T-helper 17 cell (primary cell): Measurements from ENCODE around the gene FIBIN. TPM values are rescaled to one million over a fixed set of nuclear protein-coding genes. Genes with fewer than 3 reads are reported as not detected.
"Not testable (repeated sequence)": the region's sequence is repeated elsewhere in the genome, so short reads cannot be mapped to it uniquely, and the experiment has no call there.

Experiments used
- ATAC-seq: fragments of 150-1000 bp; cut with Tn5 transposase; 2 replicates; pipeline ENCODE4 v1.10.0; 2021; ENCODE audit warnings: mild to moderate bottlenecking, moderate library complexity
- DNase-seq, 3 donors: peaks; one replicate each; pipeline versions ENCODE4 v3.0.0 to v3.0.0-alpha.2; 2020 to 2021
- H3K9me3 ChIP-seq: one replicate; pipeline ENCODE4 v1.7.0; 2013; ENCODE audit warnings: low read length, mild to moderate bottlenecking; ENCODE audit not compliant: control insufficient read depth, poor library complexity, severe bottlenecking
- H3K27ac Mint-ChIP-seq: one replicate; pipeline ENCODE4 v1.8.0; 2022; ENCODE audit warnings: mild to moderate bottlenecking, moderate library complexity, mixed read lengths
- H3K27me3 Mint-ChIP-seq: one replicate; pipeline ENCODE4 v1.8.0; 2022; ENCODE audit warnings: mixed read lengths
- H3K36me3 Mint-ChIP-seq: one replicate; pipeline ENCODE4 v1.8.0; 2022; ENCODE audit warnings: low read depth, mixed read lengths
- H3K4me1 Mint-ChIP-seq: one replicate; pipeline ENCODE4 v1.8.0; 2022; ENCODE audit warnings: mild to moderate bottlenecking, mixed read lengths
- H3K4me3 Mint-ChIP-seq: one replicate; pipeline ENCODE4 v1.8.0; 2022; ENCODE audit warnings: mild to moderate bottlenecking, moderate library complexity, mixed read lengths
- total RNA-seq, 4 donors: library from RNA in 2 of 4; stranded (reverse) in 2 of 4; gene quantifications; one replicate each; pipeline ENCODE4 v1.2.3 and lab custom pipeline; 2022 to 2026

FIBIN gene
- total RNA-seq, 2 donors from 2014 or later = not detected

GRCh38 chr11:26960281-26960680 lies 33.6 kb upstream of the FIBIN start:
- Mint-ChIP-seq H3K4me1 (no peaks in the 10 kb centered on the region), H3K4me3 (no peak overlapping the region), H3K36me3 (no peaks in the 10 kb centered on the region), H3K27ac (no peak overlapping the region), H3K27me3 (no peaks in the 10 kb centered on the region)
- H3K9me3 ChIP-seq = no peaks in the 10 kb centered on the region
- DNase-seq = no peak
- ATAC-seq = no peak

- DNase-seq (no peak), ATAC-seq (no peak)
- H3K4me1 Mint-ChIP-seq = no peaks in the 10 kb centered on the region
- no peaks in the 10 kb centered on the region for H3K27me3 Mint-ChIP-seq
- H3K27ac Mint-ChIP-seq = no peak overlapping the region
- no peaks in the 10 kb centered on the region for H3K36me3 Mint-ChIP-seq
- H3K9me3 ChIP-seq = no peaks in the 10 kb centered on the region
- H3K4me3 Mint-ChIP-seq = no peak overlapping the region
Measured at GRCh38 chr11:26963764-26964163, 30.1 kb upstream of the FIBIN start.

DNA sequence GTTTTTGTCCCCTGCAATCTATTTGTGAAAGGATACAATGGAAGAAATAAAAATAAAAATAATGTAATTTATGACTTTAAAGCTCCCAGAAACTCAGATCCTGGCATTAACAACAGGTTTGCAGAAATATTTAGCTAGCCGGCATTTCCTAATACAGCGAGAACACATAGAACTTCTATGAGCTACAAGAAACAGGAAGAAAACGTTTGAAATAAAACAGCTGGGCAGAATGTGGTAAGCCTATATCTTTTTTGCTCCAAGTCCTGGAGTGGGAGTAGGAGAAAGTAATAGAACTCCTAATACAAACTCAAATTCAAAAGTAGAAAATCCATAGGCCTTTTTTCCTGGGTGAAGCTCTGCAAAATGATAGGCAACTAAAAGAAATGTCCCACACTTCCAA lies 29.6 kb upstream of the FIBIN start:
- Mint-ChIP-seq H3K27ac (no peak overlapping the region), H3K4me3 (no peak overlapping the region), H3K4me1 (no peaks in the 10 kb centered on the region), H3K36me3 (no peaks in the 10 kb centered on the region), H3K27me3 (no peaks in the 10 kb centered on the region)
- DNase-seq = no peak
- H3K9me3 ChIP-seq = no peaks in the 10 kb centered on the region
- ATAC-seq = no peak

- H3K27me3 Mint-ChIP-seq, DNase-seq, H3K27ac Mint-ChIP-seq, ATAC-seq, H3K9me3 ChIP-seq, H3K4me3 Mint-ChIP-seq, H3K36me3 Mint-ChIP-seq, H3K4me1 Mint-ChIP-seq: not testable (repeated sequence)
Measured at GRCh38 chr11:26964847-26965485, 28.9 kb upstream of the FIBIN start.

GRCh38 chr11:26971961-26972360 lies 22.0 kb upstream of the FIBIN start:
- H3K27ac Mint-ChIP-seq = no peak overlapping the region
- H3K9me3 ChIP-seq = no peaks in the 10 kb centered on the region
- DNase-seq = no peak
- no peaks in the 10 kb centered on the region for H3K4me1 Mint-ChIP-seq
- no peaks in the 10 kb centered on the region for H3K36me3 Mint-ChIP-seq
- no peak overlapping the region for H3K4me3 Mint-ChIP-seq
- H3K27me3 Mint-ChIP-seq = no peaks in the 10 kb centered on the region
- no peak for ATAC-seq

DNA sequence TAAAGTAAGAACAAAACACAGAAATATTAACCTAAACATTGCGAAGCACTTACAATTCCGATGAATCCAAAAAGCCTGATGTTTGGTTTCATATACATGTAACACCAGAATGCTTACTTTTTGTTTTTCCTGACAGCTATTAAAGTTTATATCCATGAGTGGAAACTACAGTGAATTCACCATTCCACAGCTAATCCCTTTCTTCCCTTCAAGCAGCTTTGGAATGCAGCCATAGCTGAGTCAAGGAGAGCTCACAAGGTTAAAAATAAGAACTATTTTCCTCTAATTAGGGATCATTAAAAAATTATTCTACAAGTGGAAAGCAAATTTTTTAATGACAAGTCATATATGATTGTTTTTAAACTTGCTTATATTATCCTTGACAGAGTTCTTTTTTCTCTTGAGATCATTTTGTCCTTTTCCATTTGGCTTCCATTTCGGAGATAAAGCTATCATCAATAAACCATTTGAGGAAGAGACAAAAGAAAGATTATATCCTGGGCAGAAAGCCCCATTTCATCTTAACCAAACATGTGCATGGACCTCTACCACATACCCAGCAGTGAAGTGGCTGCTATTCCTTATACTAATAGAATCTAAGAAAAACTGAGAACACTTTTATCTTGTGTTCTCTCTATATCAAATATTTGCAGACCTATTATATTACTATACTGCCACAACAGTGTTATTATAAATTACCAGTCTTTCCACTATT lies 19.7 kb upstream of the FIBIN start:
- Mint-ChIP-seq H3K27me3 (no peaks in the 10 kb centered on the region), H3K36me3 (no peaks in the 10 kb centered on the region), H3K4me3 (no peak overlapping the region), H3K27ac (no peak overlapping the region), H3K4me1 (no peaks in the 10 kb centered on the region)
- ATAC-seq = no peak
- H3K9me3 ChIP-seq = no peaks in the 10 kb centered on the region
- DNase-seq = no peak

DNA sequence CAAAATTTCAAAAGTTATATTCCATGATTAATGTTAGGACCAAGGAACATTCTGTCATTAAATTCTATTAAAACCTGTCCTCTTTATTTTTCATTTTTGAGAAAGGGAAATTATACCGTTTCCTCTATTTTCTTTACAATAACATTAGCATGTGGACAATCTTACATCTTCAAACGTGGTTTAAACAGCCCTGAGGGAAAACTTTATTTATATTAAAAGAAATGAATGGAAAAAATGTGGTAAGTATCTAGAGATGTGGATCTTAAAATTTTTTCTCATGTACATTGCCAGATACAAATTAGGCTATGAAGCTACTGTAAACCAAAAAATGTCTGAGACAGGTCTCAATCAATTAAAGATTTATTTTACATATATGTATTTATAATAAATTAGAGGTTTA lies 18.9 kb upstream of the FIBIN start:
- H3K36me3 Mint-ChIP-seq = no peaks in the 10 kb centered on the region
- no peak overlapping the region for H3K4me3 Mint-ChIP-seq
- no peak for ATAC-seq
- DNase-seq = no peak
- no peaks in the 10 kb centered on the region for H3K4me1 Mint-ChIP-seq
- H3K9me3 ChIP-seq = no peaks in the 10 kb centered on the region
- H3K27ac Mint-ChIP-seq = no peak overlapping the region
- no peaks in the 10 kb centered on the region for H3K27me3 Mint-ChIP-seq

DNA sequence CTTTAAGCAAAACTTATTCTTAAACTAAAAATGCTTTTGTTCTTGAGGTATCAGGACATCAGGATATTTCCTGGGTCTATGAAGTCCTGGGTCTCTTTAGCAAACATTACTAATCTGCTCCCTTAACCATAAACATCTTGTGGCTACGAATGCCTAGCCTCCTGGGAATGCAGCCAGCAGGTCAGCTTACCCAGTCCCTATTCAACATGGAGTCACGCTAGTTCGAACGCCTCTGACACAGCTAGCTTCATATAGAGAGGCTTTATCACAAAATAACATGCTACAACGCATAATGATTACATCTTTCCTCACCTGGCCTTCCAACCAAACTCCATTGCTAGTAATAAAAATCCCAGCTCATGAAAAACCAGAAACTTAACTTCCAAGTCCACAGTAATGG lies 17.5 kb upstream of the FIBIN start:
- DNase-seq (no peak), ATAC-seq (no peak)
- H3K9me3 ChIP-seq = no peaks in the 10 kb centered on the region
- Mint-ChIP-seq H3K4me1 (no peaks in the 10 kb centered on the region), H3K27me3 (no peaks in the 10 kb centered on the region), H3K36me3 (no peaks in the 10 kb centered on the region), H3K27ac (no peak overlapping the region), H3K4me3 (no peak overlapping the region)

- not testable (repeated sequence) for H3K27ac Mint-ChIP-seq, H3K27me3 Mint-ChIP-seq, DNase-seq, H3K4me3 Mint-ChIP-seq, H3K9me3 ChIP-seq, H3K4me1 Mint-ChIP-seq, ATAC-seq, H3K36me3 Mint-ChIP-seq
Measured at GRCh38 chr11:26977209-26977608, 16.7 kb upstream of the FIBIN start.

GRCh38 chr11:26983645-26984044 lies 10.3 kb upstream of the FIBIN start:
- H3K36me3 Mint-ChIP-seq = no peaks in the 10 kb centered on the region
- H3K27me3 Mint-ChIP-seq = no peaks in the 10 kb centered on the region
- no peaks in the 10 kb centered on the region for H3K9me3 ChIP-seq
- no peak overlapping the region for H3K4me3 Mint-ChIP-seq
- no peak overlapping the region for H3K27ac Mint-ChIP-seq
- DNase-seq (no peak), ATAC-seq (no peak)
- no peaks in the 10 kb centered on the region for H3K4me1 Mint-ChIP-seq

DNA sequence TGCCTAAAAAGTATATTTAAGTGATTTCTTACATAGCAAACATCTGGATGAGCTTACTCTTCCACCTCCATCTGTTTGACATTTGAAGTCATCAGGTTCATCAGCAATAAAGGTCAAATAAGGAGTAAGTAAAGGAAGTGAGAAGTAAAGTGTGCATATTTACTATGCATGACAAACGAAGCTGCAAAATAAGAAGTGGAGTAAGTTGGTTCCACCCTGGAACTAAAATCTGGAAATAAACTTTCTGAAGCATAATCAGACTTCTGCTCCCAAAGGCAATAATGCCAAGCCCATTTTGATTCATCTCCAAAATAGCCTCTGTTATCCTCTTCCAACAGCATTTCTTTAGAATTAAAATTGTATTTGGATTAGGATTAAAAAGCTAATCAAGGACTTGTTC lies 8.4 kb upstream of the FIBIN start:
- no peak overlapping the region for H3K4me3 Mint-ChIP-seq
- DNase-seq (no peak), ATAC-seq (no peak)
- no peaks in the 10 kb centered on the region for H3K27me3 Mint-ChIP-seq
- H3K27ac Mint-ChIP-seq = no peak overlapping the region
- H3K36me3 Mint-ChIP-seq = no peaks in the 10 kb centered on the region
- H3K9me3 ChIP-seq = no peaks in the 10 kb centered on the region
- no peaks in the 10 kb centered on the region for H3K4me1 Mint-ChIP-seq

DNA sequence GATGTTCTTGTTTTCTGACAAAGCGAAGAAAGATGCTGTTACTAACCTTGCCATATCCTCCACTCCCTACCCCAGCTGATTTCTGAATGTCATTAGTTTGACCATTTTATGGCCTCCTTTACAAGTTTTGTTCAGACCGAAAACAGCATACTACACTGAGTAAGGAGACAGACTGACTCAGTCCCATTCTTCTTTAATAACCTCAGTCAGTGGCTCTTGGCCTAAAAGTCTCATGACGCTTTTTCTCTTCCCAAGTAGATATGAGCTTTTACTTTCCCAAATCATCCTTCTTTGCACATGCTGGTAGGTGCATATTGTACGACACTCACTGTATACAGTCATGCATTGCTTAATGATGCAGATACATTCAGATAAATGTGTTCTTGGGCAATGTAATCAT lies 8.0 kb upstream of the FIBIN start:
- Mint-ChIP-seq H3K27ac (no peak overlapping the region), H3K4me3 (no peak overlapping the region), H3K27me3 (no peaks in the 10 kb centered on the region), H3K36me3 (no peaks in the 10 kb centered on the region), H3K4me1 (no peaks in the 10 kb centered on the region)
- DNase-seq (no peak), ATAC-seq (no peak)
- no peaks in the 10 kb centered on the region for H3K9me3 ChIP-seq

DNA sequence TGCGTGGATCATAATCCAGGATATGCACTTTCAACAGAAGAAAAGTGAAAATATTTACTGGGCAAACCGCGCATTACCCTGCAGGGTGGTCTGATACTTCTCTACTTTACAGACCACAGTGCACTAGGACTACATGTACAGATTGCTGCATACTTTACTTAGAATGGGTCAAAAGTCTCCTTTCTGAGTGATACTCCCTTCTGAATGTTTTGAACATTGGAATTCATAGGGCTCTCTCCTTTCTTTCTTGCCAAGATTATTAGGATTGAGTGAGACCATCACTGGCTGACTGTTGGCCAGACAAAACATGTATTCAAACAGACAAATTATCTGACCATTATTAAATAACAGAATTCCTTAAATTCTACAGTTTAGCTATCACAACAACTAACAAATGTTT lies 6.6 kb upstream of the FIBIN start:
- no peaks in the 10 kb centered on the region for H3K9me3 ChIP-seq
- Mint-ChIP-seq H3K4me1 (no peaks in the 10 kb centered on the region), H3K27me3 (no peaks in the 10 kb centered on the region), H3K27ac (no peak overlapping the region), H3K36me3 (no peaks in the 10 kb centered on the region), H3K4me3 (no peak overlapping the region)
- no peak for ATAC-seq
- DNase-seq = no peak

GRCh38 chr11:26987731-26988130 lies 6.2 kb upstream of the FIBIN start:
- no peaks in the 10 kb centered on the region for H3K9me3 ChIP-seq
- ATAC-seq = no peak
- Mint-ChIP-seq H3K27me3 (no peaks in the 10 kb centered on the region), H3K4me3 (no peak overlapping the region), H3K4me1 (no peaks in the 10 kb centered on the region), H3K27ac (no peak overlapping the region), H3K36me3 (no peaks in the 10 kb centered on the region)
- DNase-seq = no peak
